ENCODE data around the gene PARD3B.

DNA sequence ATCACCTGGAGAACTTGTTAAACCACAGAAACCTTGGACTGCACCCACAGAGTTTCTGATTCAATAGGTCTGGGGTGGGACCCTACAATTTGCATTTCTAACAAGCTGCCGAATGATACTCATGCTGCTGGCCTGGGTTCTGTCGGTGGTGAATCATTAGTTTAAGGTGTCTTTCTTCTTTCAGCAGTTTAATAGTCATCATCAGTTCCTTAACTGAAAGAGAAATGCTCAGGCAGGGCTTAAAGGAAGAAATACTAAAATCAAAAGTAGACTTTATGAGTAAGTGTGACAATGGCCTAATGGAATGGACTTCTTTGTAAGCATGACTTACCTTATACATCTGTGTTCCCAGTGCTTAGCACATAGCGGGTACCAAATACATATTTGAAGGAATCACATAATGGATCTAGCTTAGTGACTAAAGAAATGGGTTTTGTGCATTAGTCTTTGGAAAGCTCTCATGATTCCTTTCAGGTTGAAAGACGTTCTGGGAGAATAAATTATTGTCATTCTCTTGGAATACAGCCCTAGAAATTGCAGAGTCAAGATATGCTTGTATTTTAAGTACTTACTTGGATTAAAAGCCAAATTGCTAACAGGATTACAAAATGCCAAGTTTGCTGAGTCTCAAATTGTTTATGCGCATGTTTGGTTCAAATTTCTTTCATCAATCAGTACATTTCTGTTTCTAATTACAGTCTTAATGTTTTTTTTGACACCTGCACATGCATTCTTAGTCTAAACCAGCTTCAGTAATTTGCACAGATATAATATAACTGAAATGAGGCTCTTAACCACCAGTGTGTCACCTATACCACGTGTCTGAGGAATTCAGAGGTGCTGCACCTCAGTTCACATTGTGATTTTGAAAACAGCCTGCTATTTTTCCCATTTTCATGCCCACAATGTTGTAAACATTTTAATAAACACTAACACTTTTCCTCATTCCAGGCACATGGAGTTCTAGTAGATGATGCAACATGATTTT, 916.7 kb downstream of the PARD3B start:
- TF ChIP-seq, protein P1, sequence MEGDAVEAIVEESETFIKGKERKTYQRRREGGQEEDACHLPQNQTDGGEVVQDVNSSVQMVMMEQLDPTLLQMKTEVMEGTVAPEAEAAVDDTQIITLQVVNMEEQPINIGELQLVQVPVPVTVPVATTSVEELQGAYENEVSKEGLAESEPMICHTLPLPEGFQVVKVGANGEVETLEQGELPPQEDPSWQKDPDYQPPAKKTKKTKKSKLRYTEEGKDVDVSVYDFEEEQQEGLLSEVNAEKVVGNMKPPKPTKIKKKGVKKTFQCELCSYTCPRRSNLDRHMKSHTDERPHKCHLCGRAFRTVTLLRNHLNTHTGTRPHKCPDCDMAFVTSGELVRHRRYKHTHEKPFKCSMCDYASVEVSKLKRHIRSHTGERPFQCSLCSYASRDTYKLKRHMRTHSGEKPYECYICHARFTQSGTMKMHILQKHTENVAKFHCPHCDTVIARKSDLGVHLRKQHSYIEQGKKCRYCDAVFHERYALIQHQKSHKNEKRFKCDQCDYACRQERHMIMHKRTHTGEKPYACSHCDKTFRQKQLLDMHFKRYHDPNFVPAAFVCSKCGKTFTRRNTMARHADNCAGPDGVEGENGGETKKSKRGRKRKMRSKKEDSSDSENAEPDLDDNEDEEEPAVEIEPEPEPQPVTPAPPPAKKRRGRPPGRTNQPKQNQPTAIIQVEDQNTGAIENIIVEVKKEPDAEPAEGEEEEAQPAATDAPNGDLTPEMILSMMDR (IDR thresholded peaks at IDR 0.05; ENCODE audit: low read depth, low read length, poor library complexity, severe bottlenecking) = no peak
- no peak for TF ChIP-seq EZH2phosphoT487 (IDR thresholded peaks at IDR 0.05; ENCODE audit: borderline replicate concordance, low read length)
